Amniotic epithelial cell (primary cell): ENCODE results near the gene GALNT1.

Experiments used
- DNase-seq: peaks from one replicate; pipeline ENCODE4 v3.0.0-alpha.2; 2010; ENCODE audit warnings: low read depth

Gene GALNT1

GRCh38 chr18:35680139-35680551 is 98.6 kb downstream of the GALNT1 start:
- no peak for DNase-seq

GRCh38 chr18:35682281-35682867 is 100.8 kb downstream of the GALNT1 start:
- DNase-seq: peak; percentile 5

- DNase-seq: no peak
Observed at GRCh38 chr18:35683021-35683420, 101.5 kb downstream of the GALNT1 start.

- DNase-seq: no peak
Observed at GRCh38 chr18:35688757-35689156, 107.2 kb downstream of the GALNT1 start.

- DNase-seq: no peak
Observed at GRCh38 chr18:35689728-35690127, 108.2 kb downstream of the GALNT1 start.

GRCh38 chr18:35691625-35692024 is 110.1 kb downstream of the GALNT1 start:
- DNase-seq: no peak

- no peak for DNase-seq
Observed at GRCh38 chr18:35692866-35693265, 111.3 kb downstream of the GALNT1 start.

GRCh38 chr18:35693829-35694228 is 112.3 kb downstream of the GALNT1 start:
- no peak for DNase-seq

- no peak for DNase-seq
Observed at GRCh38 chr18:35694808-35695207, 113.3 kb downstream of the GALNT1 start.

- no peak for DNase-seq
Observed at GRCh38 chr18:35695384-35695783, 113.8 kb downstream of the GALNT1 start.

- no peak for DNase-seq
Observed at GRCh38 chr18:35695803-35696202, 114.3 kb downstream of the GALNT1 start.

- no peak for DNase-seq
Observed at GRCh38 chr18:35696307-35696706, 114.8 kb downstream of the GALNT1 start.

GRCh38 chr18:35697869-35698268 is 116.3 kb downstream of the GALNT1 start:
- no peak for DNase-seq

- peak; percentile 41 for DNase-seq
Observed at GRCh38 chr18:35703043-35703688, 121.6 kb downstream of the GALNT1 start.

- DNase-seq: no peak
Observed at GRCh38 chr18:35705988-35706387, 124.4 kb downstream of the GALNT1 start.

GRCh38 chr18:35707247-35707646 is 125.7 kb downstream of the GALNT1 start:
- DNase-seq: no peak

GRCh38 chr18:35707674-35708073 is 126.1 kb downstream of the GALNT1 start:
- no peak for DNase-seq

- peak; percentile 14 for DNase-seq
Observed at GRCh38 chr18:35710581-35710980, 129.0 kb downstream of the GALNT1 start.

GRCh38 chr18:35711227-35711626 is 129.7 kb downstream of the GALNT1 start:
- DNase-seq: no peak

- DNase-seq: peak; percentile 47
Observed at GRCh38 chr18:35713545-35713944, 132.0 kb downstream of the GALNT1 start.

GRCh38 chr18:35714539-35714938 is 133.0 kb downstream of the GALNT1 start:
- no peak for DNase-seq

GRCh38 chr18:35715139-35715538 is 133.6 kb downstream of the GALNT1 start:
- no peak for DNase-seq

- DNase-seq: no peak
Observed at GRCh38 chr18:35716169-35716831, 134.8 kb downstream of the GALNT1 start.

- DNase-seq: no peak
Observed at GRCh38 chr18:35717182-35717581, 135.6 kb downstream of the GALNT1 start.
